GM21529 (cell line): ENCODE measurements around the gene TBX3.

Experiments
- ATAC-seq: cut with Tn5 transposase; IDR thresholded peaks from one replicate; pipeline ENCODE4 v1.9.1; 2021; ENCODE audit not compliant: unreplicated experiment

TBX3 gene

DNA sequence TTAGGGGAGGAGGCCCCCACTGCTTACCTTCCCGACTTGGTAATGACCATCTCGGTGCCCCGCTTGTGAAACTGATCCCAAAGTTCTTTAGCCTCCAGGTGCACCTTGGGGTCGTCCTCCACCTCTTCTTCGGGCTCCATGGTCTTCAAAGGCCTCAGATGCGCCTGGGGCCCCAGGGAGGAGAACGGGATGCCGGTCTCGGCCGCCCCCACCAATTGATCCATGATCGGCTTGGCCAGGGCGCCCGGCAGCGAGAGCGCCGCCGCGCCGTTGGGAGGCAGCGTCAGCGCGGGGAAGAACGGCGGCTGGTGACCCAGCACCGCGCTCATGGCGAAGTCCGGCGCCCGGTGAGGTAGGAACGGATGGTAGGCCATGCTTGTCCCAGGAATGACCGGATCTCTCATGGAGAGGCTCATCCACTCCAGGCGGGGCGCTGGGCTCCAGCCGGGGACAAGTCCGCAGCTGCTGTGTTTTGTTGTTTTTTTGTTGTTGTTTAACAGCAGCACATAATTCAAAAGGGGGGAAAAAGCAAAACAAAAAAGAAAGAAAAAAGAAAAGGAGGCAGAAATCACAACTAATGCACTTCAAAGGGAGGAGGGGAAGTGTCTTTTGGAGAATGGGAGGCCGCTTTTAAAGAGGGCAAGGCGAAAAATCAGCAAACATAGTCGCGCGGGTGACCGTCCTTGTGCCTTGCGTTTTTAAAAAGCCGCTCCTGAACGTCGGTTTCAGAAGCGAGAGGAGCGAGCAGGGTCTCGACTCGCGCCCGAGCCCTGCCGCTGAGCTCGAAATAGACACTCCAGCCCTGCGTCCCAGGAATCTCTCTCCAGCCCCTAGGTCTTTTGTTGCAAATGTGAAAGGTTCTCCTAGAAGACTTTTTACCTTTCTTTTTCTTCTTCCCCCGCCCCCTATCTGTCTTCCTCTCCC is 928 bp downstream of the TBX3 start:
- ATAC-seq: no peak

DNA sequence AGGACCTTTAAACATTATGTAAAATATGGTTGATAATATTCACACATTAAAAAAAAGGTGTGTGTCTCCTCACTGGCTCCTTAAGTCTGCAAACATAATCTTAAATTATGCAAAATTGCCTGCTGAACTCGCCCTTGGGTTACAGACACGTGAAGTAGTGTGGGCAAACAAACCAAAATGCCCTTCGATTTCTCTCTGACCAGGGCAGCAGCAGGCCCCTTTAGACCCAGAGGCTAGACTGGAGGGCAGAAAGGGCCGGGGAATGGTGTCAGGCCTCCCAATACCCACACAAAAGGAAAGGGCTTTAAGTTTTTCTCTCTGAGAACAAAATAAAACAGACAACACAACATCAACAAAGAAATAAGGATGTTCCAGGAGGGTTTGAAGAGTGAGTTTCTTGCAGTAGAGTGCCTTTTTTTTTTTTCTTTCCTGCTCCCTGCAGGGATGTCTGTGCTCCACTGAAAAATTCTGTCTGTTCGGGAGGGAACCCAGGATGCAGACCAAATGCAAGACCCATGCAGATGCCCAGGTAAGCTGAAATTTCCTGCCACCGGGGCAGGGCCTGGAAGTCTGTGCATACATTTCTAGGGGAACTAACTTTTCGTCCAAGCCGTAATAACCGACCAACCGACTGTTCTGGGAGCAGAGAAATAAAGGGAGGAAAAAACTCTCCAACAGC is 1.7 kb downstream of the TBX3 start:
- ATAC-seq: no peak

DNA sequence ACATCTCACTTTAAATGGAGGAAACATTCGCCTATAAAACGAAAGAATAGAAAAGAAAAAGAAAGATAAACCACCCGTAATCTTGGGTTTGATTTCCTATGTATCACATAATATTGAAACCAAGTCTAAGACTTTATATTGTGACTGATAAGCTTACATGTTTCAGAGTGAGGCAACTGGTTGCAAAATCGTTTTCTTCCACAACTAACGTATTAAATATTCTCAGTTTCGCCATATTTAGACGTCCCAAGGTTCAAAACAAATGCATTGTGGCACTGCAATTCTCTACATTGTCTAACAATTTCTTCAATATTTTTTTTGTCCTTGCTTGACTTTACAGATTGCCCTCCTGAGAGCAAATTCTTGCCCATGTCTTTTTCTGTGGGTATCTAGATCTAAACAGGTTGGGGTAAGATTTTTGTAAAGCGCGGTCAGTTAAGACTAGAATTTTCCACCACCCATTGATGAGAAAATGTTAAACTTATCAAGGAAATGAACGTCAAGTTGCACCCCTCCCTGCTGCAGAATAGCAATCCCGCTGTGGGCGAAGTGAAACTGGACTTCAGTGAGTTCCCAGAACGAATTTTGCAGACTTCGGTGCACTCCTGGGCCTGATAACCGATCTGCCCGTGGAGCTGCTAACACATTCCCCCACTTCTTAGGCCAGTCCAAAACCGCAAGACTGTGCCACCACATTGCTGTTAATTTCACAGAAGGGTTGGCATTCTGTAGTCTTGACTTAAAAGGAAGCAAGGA is 2.7 kb downstream of the TBX3 start:
- ATAC-seq: no peak

DNA sequence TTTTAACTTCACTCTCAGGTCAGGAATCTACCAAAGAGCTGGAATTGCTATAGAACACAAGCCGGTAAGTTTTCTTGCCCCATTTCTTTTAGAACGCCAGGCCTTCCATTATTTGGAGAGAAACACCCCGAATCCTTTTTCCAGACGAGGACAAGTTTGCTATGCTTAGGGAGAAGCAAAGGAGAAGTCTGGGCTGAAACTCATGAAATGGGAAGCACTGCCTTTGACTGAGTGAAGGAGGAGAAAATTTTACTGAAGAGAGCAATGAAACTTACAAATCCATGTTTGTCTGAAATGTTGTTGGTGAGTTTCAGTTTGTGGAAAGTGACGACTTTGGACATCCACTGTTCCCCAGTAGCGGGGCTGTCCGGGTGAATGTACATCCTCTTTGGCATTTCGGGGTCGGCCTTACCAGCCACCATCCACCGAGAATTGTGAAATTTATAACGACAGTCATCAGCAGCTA is 3.3 kb downstream of the TBX3 start:
- no peak for ATAC-seq

DNA sequence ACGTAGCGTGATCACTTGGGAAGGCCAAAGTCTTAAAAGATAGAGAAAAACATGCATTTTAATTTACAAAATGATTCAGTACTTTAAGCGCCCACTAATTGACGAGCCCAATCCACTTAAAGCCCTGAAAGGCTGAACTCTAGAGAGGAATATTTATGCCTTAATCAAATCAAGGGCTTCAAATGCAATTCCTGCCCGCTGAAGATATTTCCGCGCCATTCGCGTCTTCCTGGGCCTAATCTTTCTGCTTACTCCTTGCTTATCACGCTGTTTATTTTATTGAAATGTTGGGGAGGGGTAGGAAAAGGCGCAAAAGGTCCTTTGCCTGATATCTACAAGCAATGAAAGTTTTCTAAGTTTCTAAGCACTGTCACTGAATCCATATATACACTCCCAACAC is 4.0 kb downstream of the TBX3 start:
- no peak for ATAC-seq

DNA sequence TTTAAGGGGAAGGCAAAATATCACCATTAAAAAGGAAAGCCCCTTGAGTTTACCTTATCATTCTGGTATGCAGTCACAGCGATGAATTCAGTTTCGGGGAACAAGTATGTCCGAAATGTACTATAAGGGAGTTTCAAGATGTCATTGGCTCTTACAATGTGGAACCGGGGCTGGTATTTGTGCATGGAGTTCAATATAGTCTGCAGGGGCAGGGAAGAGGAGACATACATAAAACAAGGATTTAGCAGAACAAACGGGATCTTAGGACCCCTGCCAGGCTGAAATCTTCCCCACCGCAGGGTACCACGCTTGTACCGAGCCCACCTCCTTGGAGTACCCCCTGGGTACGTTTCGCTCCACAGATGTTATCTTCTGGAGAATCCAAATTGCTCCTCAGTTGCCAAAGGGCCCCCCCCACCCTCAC is 4.5 kb downstream of the TBX3 start:
- no peak for ATAC-seq

DNA sequence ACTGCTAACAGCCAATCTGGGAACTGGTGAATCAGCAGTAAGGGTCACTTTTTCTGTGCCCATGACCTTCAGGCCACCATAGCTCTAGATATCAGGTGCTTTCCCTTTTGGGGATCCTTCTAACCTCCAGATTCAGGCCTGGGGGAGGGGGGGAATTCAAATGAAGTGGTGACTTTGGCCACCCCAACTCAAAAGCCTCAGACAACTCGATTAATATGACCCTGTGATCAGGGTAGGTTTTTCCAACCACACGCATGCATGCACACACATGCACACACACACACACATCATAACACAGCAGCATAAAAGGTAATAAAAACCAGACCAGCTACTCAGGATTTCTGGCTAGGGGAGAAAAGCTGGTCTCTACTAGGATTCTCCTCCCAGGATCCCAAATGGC is 5.3 kb downstream of the TBX3 start:
- ATAC-seq: no peak

DNA sequence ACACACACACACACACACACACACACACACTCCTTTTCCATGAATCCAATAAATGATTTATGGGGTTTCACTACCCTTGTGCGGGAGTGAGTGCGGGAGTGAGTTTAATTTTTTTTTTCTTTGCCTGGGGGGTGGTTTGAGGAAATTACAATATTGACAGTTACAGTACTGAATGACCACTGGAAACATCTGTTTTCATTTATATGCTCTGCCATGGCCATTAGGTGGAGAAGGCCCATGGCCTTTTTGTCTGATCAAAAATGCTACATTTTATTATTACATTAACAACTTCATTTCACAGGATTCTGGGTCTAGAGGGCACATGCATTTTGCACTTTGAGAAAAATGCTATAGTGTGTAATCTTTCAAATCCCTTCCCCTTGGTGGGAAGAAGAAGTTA is 5.9 kb downstream of the TBX3 start:
- no peak for ATAC-seq

DNA sequence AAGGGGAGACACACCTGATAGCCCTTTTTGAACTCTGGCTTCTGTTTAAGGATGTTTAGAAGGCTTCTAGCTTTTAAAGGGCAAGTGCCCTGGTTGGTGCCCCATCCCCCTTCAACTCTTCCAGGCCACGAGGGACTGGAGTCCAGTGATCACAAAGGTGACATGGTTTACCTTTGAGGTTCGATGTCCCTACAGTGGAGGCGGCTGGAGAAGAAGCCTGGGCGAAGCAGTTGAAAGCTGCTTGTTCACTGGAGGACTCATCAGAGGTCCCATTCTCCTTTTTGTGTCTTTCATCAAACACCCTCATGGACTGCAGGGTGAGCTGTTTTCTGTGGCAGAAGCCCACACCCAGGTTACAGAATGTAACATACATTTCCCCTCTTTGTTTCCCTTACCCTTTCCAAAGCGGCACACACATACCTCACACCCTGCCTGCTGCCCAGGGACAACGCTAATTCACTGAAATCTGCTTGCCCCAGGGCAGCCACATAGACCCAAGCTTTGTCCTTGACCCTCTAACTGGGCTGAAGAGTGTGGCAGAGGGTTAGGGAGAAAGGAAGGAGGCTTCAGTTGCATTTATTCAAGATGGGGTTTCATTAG is 7.7 kb downstream of the TBX3 start:
- no peak for ATAC-seq

DNA sequence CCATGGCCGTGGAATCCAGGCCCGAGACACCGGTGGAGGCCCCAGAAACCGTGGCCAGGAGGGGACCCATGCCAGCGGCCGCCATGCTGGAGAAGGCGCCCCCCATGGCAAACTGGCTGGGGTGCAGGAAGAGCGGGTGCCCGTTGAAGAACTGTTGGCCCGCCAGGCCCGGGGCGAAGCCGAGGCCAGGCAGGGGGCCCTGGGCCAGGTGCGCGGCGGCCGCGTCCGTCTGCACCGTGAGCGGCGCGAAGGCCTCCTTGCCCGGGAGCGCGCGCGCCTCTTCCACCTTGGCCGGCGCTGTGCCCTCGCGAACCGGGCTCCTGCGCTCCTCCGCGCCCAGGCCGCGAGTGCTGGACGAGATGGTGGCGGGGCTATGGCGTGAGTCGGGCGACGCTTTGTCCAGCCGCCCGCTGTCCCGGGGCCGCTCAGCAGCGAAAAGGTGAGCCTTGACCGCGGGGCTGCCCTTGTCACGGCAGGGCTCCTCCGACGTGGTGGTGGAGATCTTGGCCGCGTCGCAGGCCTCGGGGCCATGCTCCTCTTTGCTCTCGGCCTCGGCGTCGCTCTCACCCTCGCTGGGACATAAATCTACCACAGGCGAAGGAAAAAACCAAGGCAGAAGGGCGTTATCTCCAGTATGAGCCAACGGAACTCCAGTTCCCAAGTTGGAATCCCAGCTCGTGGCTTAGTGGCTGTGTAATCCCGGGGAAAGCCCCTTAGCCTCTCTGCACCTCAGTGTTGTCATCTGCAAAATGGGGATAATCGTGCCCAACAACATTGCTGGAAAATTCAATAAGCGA is 9.5 kb downstream of the TBX3 start:
- no peak for ATAC-seq

DNA sequence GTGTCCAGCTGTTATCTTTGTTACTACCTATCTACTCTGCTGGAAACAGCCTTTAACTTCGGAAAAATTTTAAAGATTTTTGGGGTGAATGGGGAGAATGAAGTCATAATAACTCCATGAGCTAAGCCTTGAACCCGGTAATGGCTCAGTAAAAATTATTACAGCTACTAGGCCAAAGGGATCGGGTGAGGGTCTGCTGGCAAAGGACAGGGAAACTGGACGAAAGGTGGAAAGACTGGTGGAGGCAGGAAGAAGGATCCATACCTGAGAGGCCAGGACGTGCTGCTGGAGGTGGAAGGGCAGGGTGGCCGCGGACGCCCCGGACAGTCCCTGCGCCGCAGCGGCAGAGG is 10.1 kb downstream of the TBX3 start:
- ATAC-seq: no peak

DNA sequence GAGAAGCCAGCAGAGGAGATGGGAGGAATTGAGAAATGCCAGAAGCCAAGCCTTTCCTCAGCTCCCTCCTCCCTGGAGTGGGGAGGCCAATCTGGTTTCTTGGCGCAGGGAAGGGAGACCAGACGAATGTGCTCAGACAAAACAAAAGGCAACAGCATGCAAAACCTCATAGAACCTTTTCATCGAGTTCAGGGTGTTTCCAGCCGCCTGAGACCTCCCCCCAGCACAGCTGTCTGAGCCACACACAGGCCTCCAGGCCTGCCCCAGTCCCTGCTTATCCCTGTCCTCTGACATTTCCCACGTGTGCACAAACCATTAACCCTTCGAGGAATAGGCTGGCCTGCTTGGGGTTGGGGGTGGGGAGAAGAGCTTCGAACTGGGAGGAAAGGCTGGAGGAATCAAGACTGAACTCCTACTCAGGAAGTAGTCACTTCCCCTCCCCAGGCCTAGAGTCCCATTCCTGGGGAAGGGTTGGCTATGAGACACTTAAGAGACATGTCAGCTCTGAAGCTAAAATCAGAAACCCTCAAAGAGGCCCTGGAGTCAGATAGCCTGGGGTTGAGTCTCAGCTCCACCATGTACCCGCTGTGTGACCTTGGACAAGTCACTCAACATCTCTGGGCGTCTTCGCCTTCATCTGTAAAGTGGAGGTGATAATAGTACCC is 10.7 kb downstream of the TBX3 start:
- no peak for ATAC-seq

DNA sequence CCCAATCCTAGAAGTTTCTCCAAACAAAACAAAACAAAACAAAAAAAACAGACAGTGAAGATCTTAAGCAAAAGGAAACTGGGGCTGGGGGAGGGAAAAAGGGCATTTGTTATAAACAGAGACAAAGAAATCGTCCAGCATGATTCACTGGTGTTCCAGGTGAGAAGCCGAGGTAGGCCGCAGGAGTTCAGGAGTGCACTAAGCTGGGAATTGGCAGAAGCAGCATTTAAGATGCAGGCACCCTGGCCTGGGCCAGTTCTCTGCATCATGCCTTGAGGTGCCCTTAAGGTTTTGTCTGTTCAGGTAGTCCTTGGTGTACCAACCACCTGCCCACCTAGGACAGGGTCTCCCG is 11.2 kb downstream of the TBX3 start:
- ATAC-seq: no peak

DNA sequence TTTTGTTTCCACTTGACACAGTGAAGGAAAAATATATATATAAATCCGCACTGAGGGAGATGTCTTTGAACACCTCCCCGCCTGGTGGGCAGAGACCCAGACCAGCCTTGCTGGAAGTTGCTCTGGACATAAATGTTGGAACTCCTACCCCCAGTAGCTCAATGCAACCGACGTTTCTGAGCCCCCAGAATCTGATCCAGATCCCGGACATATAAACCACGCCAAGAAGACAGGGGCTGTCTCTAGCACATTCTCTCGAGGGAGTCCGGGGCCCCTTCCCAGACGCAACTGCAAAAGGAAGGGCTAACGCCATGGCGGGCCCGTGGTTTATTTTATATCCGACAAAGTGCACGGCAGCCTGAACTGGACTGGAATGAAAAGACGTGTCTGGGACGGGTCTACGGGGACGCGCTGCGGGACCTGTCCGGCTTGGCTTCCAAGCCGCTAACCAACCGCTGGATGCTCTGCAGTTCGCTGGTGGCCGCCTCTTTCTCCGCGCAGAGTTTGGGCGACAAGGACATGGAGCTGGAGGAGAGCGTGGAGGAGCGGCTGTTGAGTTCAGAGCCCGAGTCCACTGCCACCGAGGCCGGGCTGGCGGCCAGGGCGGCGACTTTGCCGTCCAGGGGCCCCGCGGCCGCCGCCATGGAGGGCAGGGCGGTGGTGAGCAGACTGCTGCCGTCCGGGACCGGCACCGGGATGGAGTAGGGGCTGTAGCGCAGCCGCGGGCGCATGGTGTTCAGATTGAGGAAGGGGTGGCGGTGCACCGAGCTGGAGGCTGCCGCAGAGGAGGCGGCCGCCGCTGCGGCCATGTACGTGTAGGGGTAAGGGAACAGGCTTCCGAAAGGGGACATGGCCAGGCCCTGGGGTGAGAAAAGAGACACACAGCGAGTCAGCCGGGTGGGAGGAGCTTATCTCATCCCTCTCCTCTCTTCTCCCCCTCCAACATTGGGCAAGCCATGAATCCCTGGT is 12.2 kb downstream of the TBX3 start:
- no peak for ATAC-seq

DNA sequence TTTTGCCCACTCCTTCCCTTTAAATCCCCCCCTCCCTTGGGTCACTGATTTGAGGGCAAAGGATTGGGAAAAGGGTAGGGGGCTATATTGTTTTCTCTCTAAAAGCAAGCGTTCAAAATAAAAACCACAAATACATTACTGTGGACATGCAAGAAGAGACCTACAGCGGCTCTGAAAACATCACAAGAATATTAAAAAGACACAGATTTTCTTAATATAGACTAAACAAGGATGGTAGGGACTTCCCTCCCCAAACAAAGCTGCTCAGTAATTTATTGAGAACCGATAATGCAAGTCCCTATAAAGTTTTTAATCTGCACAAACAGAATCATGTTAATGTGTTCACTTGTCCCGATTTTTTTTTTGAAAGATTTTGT is 12.9 kb downstream of the TBX3 start:
- ATAC-seq: no peak

DNA sequence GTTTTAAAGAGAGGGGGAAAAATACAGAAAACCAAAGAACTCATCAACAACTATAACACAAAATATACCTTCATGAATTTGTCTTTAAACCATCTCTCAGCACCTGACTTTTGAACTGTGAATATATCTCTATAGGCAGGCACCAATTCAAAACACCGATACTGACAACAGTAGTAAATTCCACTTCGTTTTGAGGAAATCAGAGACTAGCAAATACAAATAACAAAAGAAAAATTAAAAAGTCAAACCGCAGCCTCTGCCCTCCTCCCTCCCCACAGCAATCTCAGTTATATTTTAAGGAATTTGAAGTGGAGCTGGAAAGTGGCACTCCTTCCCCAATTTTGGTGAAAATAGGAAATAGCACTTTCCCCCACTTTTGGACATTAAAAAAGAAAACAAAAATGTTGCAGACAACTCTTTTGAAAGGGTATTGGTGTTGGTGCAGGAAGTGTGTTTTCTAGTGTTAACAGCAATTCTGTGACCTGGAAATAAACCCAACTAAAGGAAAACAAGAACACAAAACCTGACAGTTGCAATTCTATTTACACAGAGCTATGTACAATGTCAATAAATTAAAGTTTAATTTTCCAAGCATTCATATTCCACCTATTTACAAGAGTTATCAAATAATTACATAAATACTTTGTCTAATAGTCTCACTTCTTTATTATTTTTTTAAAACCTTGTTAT is 13.5 kb downstream of the TBX3 start:
- no peak for ATAC-seq

DNA sequence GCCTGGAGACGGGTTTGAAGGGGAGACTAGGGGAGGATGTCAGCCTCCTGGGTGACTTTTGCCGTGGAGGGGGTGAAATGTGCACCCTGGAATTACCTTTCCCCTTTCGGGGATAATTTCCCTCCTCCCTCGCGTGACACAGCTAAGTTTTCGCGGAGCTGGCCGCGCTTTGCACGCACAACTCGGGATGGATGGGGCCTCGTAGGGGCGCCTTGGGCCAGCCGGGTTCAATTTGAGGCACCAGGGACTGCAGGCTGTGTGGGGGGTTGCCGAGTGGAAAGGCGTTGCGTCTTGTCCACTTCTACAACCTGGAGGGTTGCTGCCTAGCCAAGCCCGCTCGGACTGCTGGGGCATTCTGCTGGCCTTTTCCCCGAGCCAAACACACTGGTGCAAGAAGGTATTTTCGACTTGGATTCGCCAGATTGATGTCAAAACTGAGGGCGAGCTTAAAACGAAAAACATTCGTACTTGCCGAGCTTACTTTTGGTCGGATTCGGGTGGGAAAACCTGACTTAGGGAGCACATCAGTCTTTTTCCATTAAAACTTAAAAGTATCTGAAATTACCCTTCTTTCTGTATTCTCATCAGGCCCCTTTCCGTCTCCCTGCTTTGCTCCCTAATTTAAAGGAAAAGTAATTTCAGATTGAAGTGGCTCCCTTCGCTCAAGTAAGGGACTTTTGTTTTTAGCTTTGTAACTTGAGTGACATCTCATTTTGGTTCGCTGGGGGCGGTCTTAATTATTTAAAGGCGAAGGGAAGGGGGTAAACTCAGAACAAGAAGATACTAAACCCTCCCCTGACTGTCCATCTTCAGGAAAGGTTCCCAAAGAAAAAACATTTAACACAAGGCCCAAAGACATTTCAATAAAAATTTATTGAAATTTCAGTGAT is 14.3 kb downstream of the TBX3 start:
- ATAC-seq: no peak
